HG02588 (cell line): ENCODE measurements around the gene ARL5C.
A peak's percentile ranks its signal among the peaks of the same experiment; 100 is the strongest.

Source experiments
- ATAC-seq: cut with Tn5 transposase; IDR thresholded peaks from one replicate; pipeline ENCODE4 v1.9.1; 2021; ENCODE audit warnings: mild to moderate bottlenecking, moderate library complexity; ENCODE audit not compliant: unreplicated experiment

The ARL5C gene

GRCh38 chr17:39165841-39166349 lies at the start of gene ARL5C:
TSS of gene ARL5C (minus strand) at chr17:39166161. CDS start at chr17:39165760, 401 bp downstream.
- no peak for ATAC-seq

GRCh38 chr17:39213852-39214251 lies 47.9 kb upstream of the ARL5C start:
- no peak for ATAC-seq

- ATAC-seq: no peak
These were observed 47.0 kb upstream of the ARL5C start for GRCh38 chr17:39212841-39213480.

GRCh38 chr17:39212195-39212810 lies 46.3 kb upstream of the ARL5C start:
- ATAC-seq: no peak

- ATAC-seq: no peak
These were observed 44.1 kb upstream of the ARL5C start for GRCh38 chr17:39210093-39210434.

GRCh38 chr17:39209317-39210092 lies 43.5 kb upstream of the ARL5C start:
- ATAC-seq: no peak

GRCh38 chr17:39208893-39209292 lies 42.9 kb upstream of the ARL5C start:
- ATAC-seq: no peak

- no peak for ATAC-seq
These were observed 42.2 kb upstream of the ARL5C start for GRCh38 chr17:39208136-39208535.

- no peak for ATAC-seq
These were observed 39.2 kb upstream of the ARL5C start for GRCh38 chr17:39205112-39205526.

GRCh38 chr17:39204245-39204644 lies 38.3 kb upstream of the ARL5C start:
- no peak for ATAC-seq

GRCh38 chr17:39200957-39201510 lies 35.1 kb upstream of the ARL5C start:
- no peak for ATAC-seq

- peak; percentile 65 for ATAC-seq
These were observed 34.3 kb upstream of the ARL5C start, which contains the start of gene RPL19 for GRCh38 chr17:39200070-39200879. TSS of gene RPL19 (plus strand) at chr17:39200283. CDS start at chr17:39200345, 62 bp downstream.

- peak; percentile 61 for ATAC-seq
These were observed 33.8 kb upstream of the ARL5C start for GRCh38 chr17:39199820-39200069.

GRCh38 chr17:39198186-39198566 lies 32.2 kb upstream of the ARL5C start:
- no peak for ATAC-seq

- ATAC-seq: no peak
These were observed 31.6 kb upstream of the ARL5C start, which contains the start of gene CACNB1 for GRCh38 chr17:39197380-39198185. TSS of gene CACNB1 (minus strand) at chr17:39197669. CDS start at chr17:39197495, 174 bp downstream.

- no peak for ATAC-seq
These were observed 30.9 kb upstream of the ARL5C start for GRCh38 chr17:39196808-39197291.

- ATAC-seq: no peak
These were observed 30.4 kb upstream of the ARL5C start for GRCh38 chr17:39196241-39196807.

GRCh38 chr17:39195568-39196160 lies 29.7 kb upstream of the ARL5C start:
- no peak for ATAC-seq

GRCh38 chr17:39194985-39195524 lies 29.1 kb upstream of the ARL5C start:
- ATAC-seq: no peak
